ENCODE data around the gene RHOT2. TPM values are rescaled to one million over a fixed set of nuclear protein-coding genes. Genes with fewer than 3 reads are reported as not detected.
A peak's percentile ranks its signal among the peaks of the same experiment; 100 is the strongest.

The RHOT2 gene
- total and polyA plus RNA-seq, 9 of the 15 experiments (the other 6 are each of a cell fraction or from before 2014, with no cell fraction given) = 5.0 to 373 (median 112) TPM

- TF ChIP-seq ZBTB40 (IDR thresholded peaks at IDR 0.05) = no peak
- TF ChIP-seq ZBTB40 (CRISPR knock-in tag; IDR thresholded peaks at IDR 0.05) = no peak
- no peak for TF ChIP-seq ZNF3 (CRISPR knock-in tag; IDR thresholded peaks at IDR 0.05)
- TF ChIP-seq SRSF3 (IDR thresholded peaks at IDR 0.05; ENCODE audit: insufficient read depth, low read length) = no peak
- TF ChIP-seq DPF2 (IDR thresholded peaks at IDR 0.05) = peak; percentile 33; the same call in 1 of the 2 replicates
- peak; percentile 4; the same call in 1 of the 2 replicates for TF ChIP-seq NFIX (CRISPR knock-in tag; IDR thresholded peaks at IDR 0.05; ENCODE audit: low read depth)
- TF ChIP-seq POLR2H (tag; IDR thresholded peaks at IDR 0.05; ENCODE audit: low read depth) = no peak
- TF ChIP-seq CHAMP1 (IDR thresholded peaks at IDR 0.05) = no peak
Observed at GRCh38 chr16:681746-682427, 14.0 kb downstream of the RHOT2 start (continued).

All from K562 (cell line).